HG02759 (cell line): ENCODE results near the gene KLHL21.
"Not testable (repeated sequence)": the region's sequence is repeated elsewhere in the genome, so short reads cannot be mapped to it uniquely, and the experiment has no call there.

Experiments used
- ATAC-seq: cut with Tn5 transposase; IDR thresholded peaks from one replicate; pipeline ENCODE4 v1.9.1; 2021; ENCODE audit warnings: mild to moderate bottlenecking, moderate library complexity; ENCODE audit not compliant: unreplicated experiment

The KLHL21 gene

DNA sequence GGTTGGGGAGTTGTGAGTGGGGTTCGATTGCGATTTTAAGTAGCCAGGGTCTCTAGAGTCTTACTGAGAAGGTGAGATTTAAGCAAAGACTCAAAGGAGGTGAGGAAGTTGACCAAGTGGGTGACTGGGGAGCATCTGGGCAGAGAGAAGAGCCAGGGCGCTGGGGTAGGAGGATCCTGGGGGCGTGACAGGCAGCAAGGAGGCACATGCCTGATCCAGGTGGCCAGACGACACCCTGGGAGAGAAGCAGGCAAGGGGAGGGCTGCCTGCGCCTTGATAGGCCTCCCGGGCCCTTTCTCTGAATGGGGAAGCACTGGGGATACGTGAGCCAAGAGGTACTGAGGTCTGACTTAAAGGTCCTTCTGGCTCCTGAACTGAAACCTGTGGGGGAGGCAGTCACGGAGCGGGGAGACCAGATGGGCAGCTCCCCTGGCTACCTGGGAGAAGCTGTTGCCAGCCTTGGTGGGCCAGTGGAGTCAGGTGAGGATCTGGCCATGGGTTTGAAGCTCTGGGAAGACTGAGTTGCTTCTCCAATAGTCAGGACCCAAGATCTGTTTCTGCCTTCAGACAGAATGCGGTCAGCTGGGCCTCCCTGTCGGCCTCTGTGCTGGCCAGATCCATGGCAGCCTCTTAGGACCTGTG lies 17.5 kb downstream of the KLHL21 start:
- ATAC-seq, result no peak

GRCh38 chr1:6584126-6585080 lies 18.3 kb downstream of the KLHL21 start:
- no peak for ATAC-seq

DNA sequence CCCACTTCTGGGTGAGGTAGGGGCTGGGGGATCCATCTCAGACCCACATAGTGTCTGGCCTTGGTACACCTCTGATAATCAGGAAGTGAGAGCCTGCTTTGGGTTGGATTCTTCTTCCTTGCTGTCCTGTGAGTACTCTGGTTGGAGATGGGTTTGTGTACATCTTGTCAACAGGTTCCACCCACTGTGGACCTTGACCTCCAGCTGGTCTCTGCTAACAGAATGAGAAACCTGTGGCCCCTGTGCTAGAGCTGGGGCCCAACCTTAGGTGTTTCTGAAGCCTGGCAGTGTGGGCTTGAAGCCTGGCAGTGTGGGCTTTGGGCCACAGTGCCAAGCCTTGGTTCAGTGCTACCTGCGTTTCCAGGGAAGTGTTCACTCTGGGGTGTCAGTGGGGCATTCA lies 20.3 kb downstream of the KLHL21 start:
- no peak for ATAC-seq

DNA sequence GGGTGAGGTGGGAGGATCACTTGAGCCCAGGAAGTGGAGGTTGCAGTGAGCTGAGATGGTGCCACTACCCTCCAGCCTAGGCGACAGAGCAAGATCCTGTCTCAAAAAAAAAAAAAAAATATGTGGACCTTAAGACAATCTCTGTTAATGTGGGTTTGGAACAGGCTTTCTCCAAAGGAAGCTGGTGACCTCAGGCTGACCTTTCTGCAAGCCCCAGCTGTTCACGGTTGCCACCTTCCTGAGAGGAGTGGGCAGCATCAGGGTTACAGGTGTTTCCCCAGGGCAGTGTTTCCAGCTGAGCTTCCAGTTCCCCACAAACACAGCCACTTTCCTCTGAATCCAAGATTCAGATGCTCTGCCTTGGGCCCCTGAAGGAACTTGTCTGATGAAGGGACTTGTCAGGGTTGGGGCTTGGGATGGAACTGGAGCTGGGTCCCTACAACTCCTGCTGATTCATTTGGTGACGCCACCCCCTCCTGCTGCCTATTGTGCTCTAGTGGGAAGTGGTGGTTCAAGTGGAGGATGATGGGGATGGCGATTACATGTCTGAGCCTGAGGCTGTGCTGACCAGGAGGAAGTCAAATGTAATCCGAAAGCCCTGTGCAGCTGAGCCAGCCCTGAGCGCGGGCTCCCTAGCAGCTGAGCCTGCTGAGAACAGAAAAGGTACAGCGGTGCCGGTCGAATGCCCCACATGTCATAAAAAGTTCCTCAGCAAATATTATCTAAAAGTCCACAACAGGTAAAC lies 20.9 kb downstream of the KLHL21 start:
- no peak for ATAC-seq

DNA sequence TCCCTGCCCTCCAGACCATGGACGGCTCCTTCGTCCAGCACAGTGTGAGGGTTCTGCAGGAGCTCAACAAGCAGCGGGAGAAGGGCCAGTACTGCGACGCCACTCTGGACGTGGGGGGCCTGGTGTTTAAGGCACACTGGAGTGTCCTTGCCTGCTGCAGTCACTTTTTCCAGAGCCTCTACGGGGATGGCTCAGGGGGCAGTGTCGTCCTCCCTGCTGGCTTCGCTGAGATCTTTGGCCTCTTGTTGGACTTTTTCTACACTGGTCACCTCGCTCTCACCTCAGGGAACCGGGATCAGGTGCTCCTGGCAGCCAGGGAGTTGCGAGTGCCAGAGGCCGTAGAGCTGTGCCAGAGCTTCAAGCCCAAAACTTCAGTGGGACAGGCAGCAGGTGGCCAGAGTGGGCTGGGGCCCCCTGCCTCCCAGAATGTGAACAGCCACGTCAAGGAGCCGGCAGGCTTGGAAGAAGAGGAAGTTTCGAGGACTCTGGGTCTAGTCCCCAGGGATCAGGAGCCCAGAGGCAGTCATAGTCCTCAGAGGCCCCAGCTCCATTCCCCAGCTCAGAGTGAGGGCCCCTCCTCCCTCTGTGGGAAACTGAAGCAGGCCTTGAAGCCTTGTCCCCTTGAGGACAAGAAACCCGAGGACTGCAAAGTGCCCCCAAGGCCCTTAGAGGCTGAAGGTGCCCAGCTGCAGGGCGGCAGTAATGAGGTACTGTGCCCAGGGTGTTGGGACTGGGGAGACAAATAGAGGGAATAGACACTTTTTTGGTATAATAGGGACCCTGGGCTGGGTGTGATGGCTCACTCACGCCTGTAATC lies 21.9 kb downstream of the KLHL21 start:
- ATAC-seq, result no peak

DNA sequence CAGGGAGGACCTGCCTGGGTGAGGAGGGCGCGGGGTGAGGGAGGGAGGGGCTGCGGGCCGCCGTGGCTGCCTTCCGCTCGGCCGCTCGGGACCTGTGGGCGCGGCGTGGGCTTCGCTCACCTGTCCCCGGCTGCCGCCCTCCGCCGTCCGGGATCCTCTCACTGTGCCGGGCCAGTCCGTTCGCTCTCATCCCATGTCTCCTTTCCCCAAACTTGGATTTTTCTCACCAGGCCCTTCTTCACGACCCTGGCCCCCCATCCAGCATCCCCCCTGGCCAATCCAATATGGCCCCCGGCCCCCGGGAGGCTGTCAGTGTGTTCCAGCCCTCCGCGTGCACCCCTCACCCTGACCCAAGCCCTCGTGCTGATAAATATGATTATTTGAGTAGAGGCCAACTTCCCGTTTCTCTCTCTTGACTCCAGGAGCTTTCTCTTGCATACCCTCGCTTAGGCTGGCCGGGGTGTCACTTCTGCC lies 22.5 kb downstream of the KLHL21 start:
- no peak for ATAC-seq

- ATAC-seq, result peak; percentile 96
Observed at GRCh38 chr1:6579374-6580118, 23.1 kb downstream of the KLHL21 start, which contains the start of gene ZBTB48. TSS of gene ZBTB48 (plus strand) at chr1:6579994. CDS start at chr1:6580610, 616 bp downstream.

DNA sequence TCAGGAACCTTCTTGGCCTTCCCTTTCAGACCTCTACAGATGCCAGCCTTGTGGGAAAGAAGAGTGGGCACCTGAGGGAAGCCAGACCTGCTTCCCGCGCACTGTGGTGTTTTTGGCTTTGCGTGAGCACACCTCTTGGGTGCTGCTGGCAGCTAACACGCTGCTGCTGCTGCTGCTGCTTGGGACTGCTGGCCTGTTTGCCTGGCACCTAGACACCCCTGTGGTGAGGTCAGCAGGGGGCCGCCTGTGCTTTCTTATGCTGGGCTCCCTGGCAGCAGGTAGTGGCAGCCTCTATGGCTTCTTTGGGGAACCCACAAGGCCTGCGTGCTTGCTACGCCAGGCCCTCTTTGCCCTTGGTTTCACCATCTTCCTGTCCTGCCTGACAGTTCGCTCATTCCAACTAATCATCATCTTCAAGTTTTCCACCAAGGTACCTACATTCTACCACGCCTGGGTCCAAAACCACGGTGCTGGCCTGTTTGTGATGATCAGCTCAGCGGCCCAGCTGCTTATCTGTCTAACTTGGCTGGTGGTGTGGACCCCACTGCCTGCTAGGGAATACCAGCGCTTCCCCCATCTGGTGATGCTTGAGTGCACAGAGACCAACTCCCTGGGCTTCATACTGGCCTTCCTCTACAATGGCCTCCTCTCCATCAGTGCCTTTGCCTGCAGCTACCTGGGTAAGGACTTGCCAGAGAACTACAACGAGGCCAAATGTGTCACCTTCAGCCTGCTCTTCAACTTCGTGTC lies 23.9 kb downstream of the KLHL21 start:
- no peak for ATAC-seq

DNA sequence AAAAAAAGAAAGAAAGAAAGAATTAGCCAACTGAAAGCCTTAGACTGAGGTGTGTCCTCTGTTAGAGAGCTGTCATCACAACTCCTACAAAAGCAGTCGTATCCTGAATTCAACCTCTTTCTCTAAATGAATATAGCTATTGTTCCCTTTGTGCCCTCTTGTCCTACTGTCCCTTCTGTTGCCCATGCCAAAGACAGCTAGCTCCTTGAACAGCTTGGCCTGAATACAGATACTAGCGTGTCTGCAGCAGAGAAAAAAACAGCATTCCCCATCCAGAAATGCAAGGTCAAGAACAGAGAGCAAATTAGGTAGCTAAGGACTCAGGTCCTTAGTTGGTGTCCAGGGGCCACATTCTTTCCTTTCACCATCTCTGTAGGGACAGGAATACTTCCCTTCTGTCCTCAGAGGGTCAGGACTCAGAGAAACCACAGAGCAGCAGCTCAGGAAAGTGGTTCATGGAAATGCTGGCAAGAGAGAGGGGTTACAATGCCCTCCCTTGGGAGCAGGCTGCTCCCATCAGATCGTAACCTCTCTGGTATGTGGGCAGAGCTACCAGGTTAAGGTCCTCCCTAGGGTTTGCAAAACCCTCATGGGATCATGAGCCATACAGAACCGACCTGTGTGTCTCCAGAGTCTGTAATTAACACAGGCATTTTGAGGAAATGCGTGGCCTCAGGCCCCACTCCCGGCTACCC lies 24.7 kb downstream of the KLHL21 start:
- no peak for ATAC-seq

GRCh38 chr1:6574818-6575217 lies 27.9 kb downstream of the KLHL21 start:
- ATAC-seq, result no peak

GRCh38 chr1:6574025-6574620 lies 28.5 kb downstream of the KLHL21 start:
- ATAC-seq, result no peak

GRCh38 chr1:6572653-6573383 lies 29.9 kb downstream of the KLHL21 start:
- ATAC-seq, result no peak

DNA sequence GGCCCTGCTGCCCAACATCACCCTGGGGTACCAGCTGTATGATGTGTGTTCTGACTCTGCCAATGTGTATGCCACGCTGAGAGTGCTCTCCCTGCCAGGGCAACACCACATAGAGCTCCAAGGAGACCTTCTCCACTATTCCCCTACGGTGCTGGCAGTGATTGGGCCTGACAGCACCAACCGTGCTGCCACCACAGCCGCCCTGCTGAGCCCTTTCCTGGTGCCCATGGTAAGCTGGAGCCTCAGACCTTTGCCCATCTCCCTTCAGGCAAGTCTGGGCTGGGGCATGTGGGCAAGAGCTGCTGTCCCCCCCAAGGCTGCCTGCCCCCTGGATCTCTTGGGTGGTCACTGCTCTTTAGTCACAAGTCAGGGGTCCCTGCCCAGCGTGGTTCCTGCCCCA lies 31.7 kb downstream of the KLHL21 start:
- no peak for ATAC-seq

DNA sequence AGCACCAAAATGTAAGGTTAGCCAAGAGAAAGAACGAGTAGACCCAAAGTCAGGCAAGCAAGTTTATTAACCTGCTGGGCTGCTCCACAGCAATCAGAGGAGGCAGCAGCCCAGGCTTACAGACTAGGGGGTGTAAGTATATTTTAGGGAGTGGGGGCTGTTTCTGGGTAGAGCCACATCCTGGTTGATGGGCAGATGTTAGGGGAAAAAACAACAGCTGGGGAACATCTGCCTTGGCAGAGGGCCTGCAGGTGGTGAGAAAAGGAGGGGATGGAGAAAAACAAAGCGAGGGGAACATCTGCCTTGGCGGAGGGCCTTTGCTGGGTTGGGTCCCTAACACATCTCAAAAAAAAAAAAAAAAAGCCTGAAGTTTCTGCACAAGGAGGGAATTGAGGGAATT lies 32.6 kb downstream of the KLHL21 start:
- ATAC-seq, result no peak

DNA sequence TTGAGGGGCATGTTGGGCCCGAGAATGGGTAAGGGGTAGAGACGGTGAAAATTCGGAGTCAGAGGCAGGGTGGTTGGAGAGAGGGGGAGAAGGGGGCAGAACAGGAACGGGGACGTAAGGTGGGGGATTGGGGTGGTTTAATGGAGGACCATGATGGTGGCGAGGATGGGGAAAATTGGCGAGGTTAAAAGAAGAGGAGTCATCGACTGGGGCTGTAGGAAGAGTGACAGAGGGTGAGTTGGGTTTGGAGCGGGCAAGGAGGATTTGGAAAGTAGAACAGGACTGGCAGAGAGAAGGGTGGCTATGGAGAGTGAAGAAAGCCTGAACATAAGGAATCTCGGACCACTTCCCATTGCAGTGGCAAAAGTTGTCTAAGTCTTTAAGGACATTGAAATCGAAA lies 33.6 kb downstream of the KLHL21 start:
- no peak for ATAC-seq

DNA sequence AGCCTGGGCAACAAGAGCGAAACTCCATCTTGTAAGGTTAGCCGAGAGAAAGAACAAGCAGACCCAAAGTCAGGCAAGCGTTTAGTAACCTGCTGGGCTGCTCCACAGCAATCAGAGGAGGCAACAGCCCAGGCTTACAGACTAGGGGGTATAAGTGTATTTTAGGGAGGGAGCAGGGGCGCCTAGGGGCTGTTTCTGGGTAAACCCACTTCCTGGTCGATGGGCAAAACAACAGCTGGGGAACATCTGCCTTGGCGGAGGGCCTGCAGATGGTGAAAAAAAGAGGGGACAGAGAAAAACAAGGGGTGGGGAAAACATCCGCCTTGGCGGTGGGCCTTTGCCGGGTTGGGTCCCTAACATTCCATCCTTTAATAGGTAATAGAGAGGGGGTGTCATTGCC lies 42.4 kb downstream of the KLHL21 start:
- ATAC-seq, result no peak

DNA sequence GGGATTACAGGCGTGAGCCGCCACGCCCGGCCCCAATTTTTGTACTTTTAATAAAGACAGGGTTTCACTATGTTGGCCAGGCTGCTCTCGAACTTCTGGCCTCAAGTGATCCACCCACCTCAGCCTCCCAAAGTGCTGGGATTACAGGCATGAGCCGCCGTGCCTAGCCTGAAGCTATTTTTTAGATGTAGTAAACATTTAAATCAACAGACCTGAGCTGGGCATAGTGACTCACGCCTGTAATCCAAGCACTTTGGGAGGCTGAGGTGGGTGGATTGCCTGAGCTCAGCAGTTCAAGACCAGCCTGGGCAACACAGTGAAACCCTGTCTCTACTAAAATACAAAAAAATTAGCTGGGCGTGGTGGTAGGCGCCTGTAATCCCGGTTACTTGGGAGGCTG lies 43.5 kb downstream of the KLHL21 start:
- not testable (repeated sequence) for ATAC-seq
